ENCODE data around the gene LCMT1. TPM values are rescaled to one million over a fixed set of nuclear protein-coding genes. Genes with fewer than 3 reads are reported as not detected.

Gene LCMT1
- total and polyA plus RNA-seq, 2 experiments from 2014 or later = 45.8 to 79.5 TPM

- Histone ChIP-seq H3K9me3 (ENCODE audit: low read depth) (no peaks in the 10 kb centered on the region), H3K36me3 (no peaks in the 10 kb centered on the region), H3K27me3 (peaks cover 72% of the 10 kb centered on the region), H3K4me1 (ENCODE audit: low read depth) (no peaks in the 10 kb centered on the region), H3K4me3 (peak overlapping the region; percentile 36), H3K27ac (no peak overlapping the region)
- TF ChIP-seq CTCF (IDR thresholded peaks at IDR 0.05; ENCODE audit: low read depth, low read length) = no peak
- DNase-seq (ENCODE audit: low read depth in 1 of 2, low spot score in 1 of 2) = no peak
Measured at GRCh38 chr16:25066426-25066746, 45.2 kb upstream of the LCMT1 start.

GRCh38 chr16:25066747-25067631 lies 44.6 kb upstream of the LCMT1 start:
- H3K27me3 ChIP-seq = peaks cover 78% of the 10 kb centered on the region
- no peak for TF ChIP-seq CTCF (IDR thresholded peaks at IDR 0.05; ENCODE audit: low read depth, low read length)
- H3K9me3 ChIP-seq (ENCODE audit: low read depth) = no peaks in the 10 kb centered on the region
- no peaks in the 10 kb centered on the region for H3K36me3 ChIP-seq
- H3K27ac ChIP-seq = no peak overlapping the region
- DNase-seq (ENCODE audit: low read depth in 1 of 2, low spot score in 1 of 2) = peak; percentile 77 to 79
- H3K4me3 ChIP-seq = peak overlapping the region; percentile 36
- no peaks in the 10 kb centered on the region for H3K4me1 ChIP-seq (ENCODE audit: low read depth)

GRCh38 chr16:25073854-25074253 lies 37.7 kb upstream of the LCMT1 start:
- no peaks in the 10 kb centered on the region for H3K36me3 ChIP-seq
- H3K4me1 ChIP-seq (ENCODE audit: low read depth) = no peaks in the 10 kb centered on the region
- no peak overlapping the region for H3K27ac ChIP-seq
- H3K4me3 ChIP-seq = no peak overlapping the region
- TF ChIP-seq CTCF (IDR thresholded peaks at IDR 0.05; ENCODE audit: low read depth, low read length) = no peak
- H3K9me3 ChIP-seq (ENCODE audit: low read depth) = no peaks in the 10 kb centered on the region
- DNase-seq (ENCODE audit: low read depth in 1 of 2, low spot score in 1 of 2) = no peak
- peaks cover 62% of the 10 kb centered on the region for H3K27me3 ChIP-seq

- Histone ChIP-seq H3K27me3 (peaks cover 16% of the 10 kb centered on the region), H3K4me1 (ENCODE audit: low read depth) (no peaks in the 10 kb centered on the region), H3K36me3 (no peaks in the 10 kb centered on the region), H3K27ac (no peak overlapping the region), H3K9me3 (ENCODE audit: low read depth) (no peaks in the 10 kb centered on the region), H3K4me3 (no peak overlapping the region)
- DNase-seq (ENCODE audit: low read depth in 1 of 2, low spot score in 1 of 2) = no peak
- no peak for TF ChIP-seq CTCF (IDR thresholded peaks at IDR 0.05; ENCODE audit: low read depth, low read length)
Measured at GRCh38 chr16:25078386-25078978, 33.1 kb upstream of the LCMT1 start.

- Histone ChIP-seq H3K4me1 (ENCODE audit: low read depth) (no peaks in the 10 kb centered on the region), H3K9me3 (ENCODE audit: low read depth) (no peaks in the 10 kb centered on the region), H3K4me3 (no peak overlapping the region), H3K27ac (no peak overlapping the region), H3K36me3 (no peaks in the 10 kb centered on the region), H3K27me3 (peaks cover 3% of the 10 kb centered on the region)
- no peak for TF ChIP-seq CTCF (IDR thresholded peaks at IDR 0.05; ENCODE audit: low read depth, low read length)
- no peak for DNase-seq (ENCODE audit: low read depth in 1 of 2, low spot score in 1 of 2)
Measured at GRCh38 chr16:25079637-25080378, 31.7 kb upstream of the LCMT1 start.

Data from cardiac muscle cell (in vitro differentiated cells and primary cell).